Activated naive CD4-positive, alpha-beta T cell treated with anti-CD3 and anti-CD28 coated beads, Interleukin-2, amount 10 ng/mL, durations not matched to agents 7 days and 5 days (primary cell): ENCODE results near the gene SFN.

Experiments used
- CTCF ChIA-PET: fragments of 350-600 bp; sonication (Branson Sonifier 250); formaldehyde crosslinking; loops from one replicate; lab custom pipeline; 2021; ENCODE audit warnings: antibody characterized with exemption; lab: Charles Lee
- DNase-seq: peaks from one replicate; pipeline ENCODE4 v3.0.0-alpha.2; 2020
- H3K27ac Mint-ChIP-seq: one replicate; pipeline ENCODE4 v1.8.0; 2021; ENCODE audit warnings: mild to moderate bottlenecking, moderate library complexity, mixed read lengths
- H3K27me3 Mint-ChIP-seq: one replicate; pipeline ENCODE4 v1.8.0; 2021; ENCODE audit warnings: mild to moderate bottlenecking, mixed read lengths
- H3K36me3 Mint-ChIP-seq: one replicate; pipeline ENCODE4 v1.8.0; 2021; ENCODE audit warnings: mixed read lengths
- H3K4me1 Mint-ChIP-seq: one replicate; pipeline ENCODE4 v1.8.0; 2021; ENCODE audit warnings: mixed read lengths
- H3K4me3 Mint-ChIP-seq: one replicate; pipeline ENCODE4 v1.8.0; 2021; ENCODE audit warnings: mild to moderate bottlenecking, moderate library complexity, mixed read lengths
- H3K9me3 Mint-ChIP-seq: one replicate; pipeline ENCODE4 v1.8.0; 2021; ENCODE audit warnings: mixed read lengths

The SFN gene

GRCh38 chr1:26851106-26851684 is 11.8 kb upstream of the SFN start:
- DNase-seq, result no peak
- Mint-ChIP-seq H3K4me1 (no peaks in the 10 kb centered on the region), H3K36me3 (peaks cover 54% of the 10 kb centered on the region)

DNA sequence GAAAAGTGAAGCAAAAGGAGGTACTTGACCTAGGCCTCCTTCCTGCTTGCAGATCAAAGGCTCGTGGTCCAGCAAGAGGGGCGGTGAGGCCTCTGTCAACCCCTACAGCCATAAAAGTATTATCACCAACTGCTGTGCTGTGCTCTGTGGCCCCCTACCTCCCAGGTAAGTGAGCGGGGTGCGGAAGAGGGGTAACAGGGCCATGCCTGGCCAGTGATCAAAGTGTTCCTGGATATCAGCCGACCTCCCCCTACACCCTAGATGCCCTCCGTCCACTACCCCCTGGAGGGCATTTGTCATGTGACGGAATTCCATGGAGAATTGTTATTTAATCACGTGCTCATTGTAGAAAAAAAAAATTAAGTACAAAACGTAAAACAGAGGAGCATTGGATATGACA is 10.2 kb upstream of the SFN start:
- DNase-seq, result no peak
- Mint-ChIP-seq H3K4me3 (no peak overlapping the region), H3K36me3 (peaks cover 49% of the 10 kb centered on the region), H3K4me1 (no peaks in the 10 kb centered on the region), H3K9me3 (no peaks in the 10 kb centered on the region), H3K27me3 (no peaks in the 10 kb centered on the region), H3K27ac (no peak overlapping the region)
- CTCF ChIA-PET, result interaction anchor here (1.4 kb wide), 1 partner anchor 26 kb away, joined by 4 read pairs; no protein-coding TSS in a partner anchor

More at GRCh38 chr1:26851106-26851684, 11.8 kb upstream of the SFN start:
- CTCF ChIA-PET, result interaction anchor here (1.1 to 2.6 kb wide), 5 partner anchors 9 to 29 kb away, joined by 3 to 11 read pairs (median 5); partner anchors contain the start of gene ZDHHC18
- H3K9me3 Mint-ChIP-seq, result no peaks in the 10 kb centered on the region
- H3K27me3 Mint-ChIP-seq, result no peaks in the 10 kb centered on the region
- no peak overlapping the region for H3K27ac Mint-ChIP-seq
- no peak overlapping the region for H3K4me3 Mint-ChIP-seq

DNA sequence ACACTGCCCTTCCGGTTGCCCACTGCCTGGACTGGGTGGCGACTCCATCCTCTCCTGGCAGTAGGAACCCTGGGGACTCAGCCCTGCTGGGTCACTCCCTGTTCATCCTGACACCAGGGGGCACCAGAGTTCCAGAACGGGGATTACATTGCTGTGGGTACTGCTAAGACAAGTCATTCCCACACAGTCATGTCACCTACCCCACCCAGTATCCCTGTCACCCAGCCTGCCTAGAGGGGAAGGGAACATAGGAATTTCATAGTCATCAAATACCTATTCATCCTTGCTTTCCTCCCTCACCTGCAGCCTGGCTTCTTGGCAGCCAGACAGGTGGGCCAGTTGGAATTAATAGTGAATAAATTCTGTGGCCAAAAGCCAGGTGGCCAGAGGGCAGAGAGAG is 9.8 kb upstream of the SFN start:
- Mint-ChIP-seq H3K27me3 (no peaks in the 10 kb centered on the region), H3K36me3 (peaks cover 46% of the 10 kb centered on the region), H3K27ac (no peak overlapping the region), H3K9me3 (no peaks in the 10 kb centered on the region), H3K4me1 (no peaks in the 10 kb centered on the region), H3K4me3 (no peak overlapping the region)
- peak; percentile 88 for DNase-seq
- CTCF ChIA-PET, result interaction anchor here (0.6 kb wide), 1 partner anchor 36 kb away, joined by 3 read pairs; no protein-coding TSS in a partner anchor

- Mint-ChIP-seq H3K27me3 (no peaks in the 10 kb centered on the region), H3K27ac (no peak overlapping the region), H3K36me3 (peaks cover 42% of the 10 kb centered on the region), H3K4me1 (no peaks in the 10 kb centered on the region), H3K9me3 (no peaks in the 10 kb centered on the region), H3K4me3 (no peak overlapping the region)
- DNase-seq, result no peak
- CTCF ChIA-PET, result interaction anchor here (0.6 kb wide), 1 partner anchor 35 kb away, joined by 3 read pairs; no protein-coding TSS in a partner anchor
Observed at GRCh38 chr1:26853600-26853999, 9.3 kb upstream of the SFN start.

GRCh38 chr1:26854906-26855305 is 8.0 kb upstream of the SFN start:
- H3K4me1 Mint-ChIP-seq, result no peaks in the 10 kb centered on the region
- H3K27ac Mint-ChIP-seq, result no peak overlapping the region
- no peaks in the 10 kb centered on the region for H3K9me3 Mint-ChIP-seq
- no peaks in the 10 kb centered on the region for H3K27me3 Mint-ChIP-seq
- no peak for DNase-seq
- H3K4me3 Mint-ChIP-seq, result no peak overlapping the region
- CTCF ChIA-PET, result interaction anchor here (0.8 to 1.8 kb wide), 6 partner anchors 10 to 45 kb away, joined by 3 to 7 read pairs (median 4); no protein-coding TSS in a partner anchor
- H3K36me3 Mint-ChIP-seq, result peaks cover 36% of the 10 kb centered on the region

DNA sequence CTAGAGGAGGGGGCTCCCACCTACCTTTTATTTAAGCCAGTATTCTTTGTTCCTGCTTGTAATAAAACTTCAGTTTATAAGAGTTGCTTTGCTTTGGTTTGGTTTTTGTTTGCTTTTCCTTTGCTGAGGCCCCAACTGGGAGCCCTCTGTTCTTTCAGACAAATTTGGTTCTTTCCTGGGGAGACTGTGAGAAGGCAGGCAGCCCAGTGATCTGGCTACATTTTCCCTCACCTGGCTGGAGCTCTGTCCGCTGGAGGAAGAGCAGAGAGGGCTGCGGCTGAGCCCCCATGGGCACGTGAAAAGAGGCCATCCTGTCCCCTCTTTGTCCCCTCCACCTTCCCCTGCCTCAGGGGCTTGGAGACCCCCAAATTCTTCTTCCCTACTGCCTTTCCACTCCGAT is 7.3 kb upstream of the SFN start:
- Mint-ChIP-seq H3K4me3 (no peak overlapping the region), H3K4me1 (no peaks in the 10 kb centered on the region), H3K9me3 (no peaks in the 10 kb centered on the region), H3K27me3 (no peaks in the 10 kb centered on the region), H3K36me3 (peaks cover 29% of the 10 kb centered on the region), H3K27ac (no peak overlapping the region)
- CTCF ChIA-PET, result interaction anchor here (0.8 to 1.8 kb wide), 5 partner anchors 10 to 46 kb away, joined by 3 to 7 read pairs (median 5); no protein-coding TSS in a partner anchor
- DNase-seq, result no peak

GRCh38 chr1:26856181-26856580 is 6.8 kb upstream of the SFN start:
- H3K4me3 Mint-ChIP-seq, result no peak overlapping the region
- H3K27me3 Mint-ChIP-seq, result no peaks in the 10 kb centered on the region
- no peak overlapping the region for H3K27ac Mint-ChIP-seq
- no peak for DNase-seq
- peaks cover 2% of the 10 kb centered on the region for H3K4me1 Mint-ChIP-seq
- H3K36me3 Mint-ChIP-seq, result peaks cover 26% of the 10 kb centered on the region
- H3K9me3 Mint-ChIP-seq, result no peaks in the 10 kb centered on the region
- CTCF ChIA-PET, result interaction anchor here (1.3 to 1.8 kb wide), 3 partner anchors 9 to 46 kb away, joined by 3 to 7 read pairs (median 6); no protein-coding TSS in a partner anchor

DNA sequence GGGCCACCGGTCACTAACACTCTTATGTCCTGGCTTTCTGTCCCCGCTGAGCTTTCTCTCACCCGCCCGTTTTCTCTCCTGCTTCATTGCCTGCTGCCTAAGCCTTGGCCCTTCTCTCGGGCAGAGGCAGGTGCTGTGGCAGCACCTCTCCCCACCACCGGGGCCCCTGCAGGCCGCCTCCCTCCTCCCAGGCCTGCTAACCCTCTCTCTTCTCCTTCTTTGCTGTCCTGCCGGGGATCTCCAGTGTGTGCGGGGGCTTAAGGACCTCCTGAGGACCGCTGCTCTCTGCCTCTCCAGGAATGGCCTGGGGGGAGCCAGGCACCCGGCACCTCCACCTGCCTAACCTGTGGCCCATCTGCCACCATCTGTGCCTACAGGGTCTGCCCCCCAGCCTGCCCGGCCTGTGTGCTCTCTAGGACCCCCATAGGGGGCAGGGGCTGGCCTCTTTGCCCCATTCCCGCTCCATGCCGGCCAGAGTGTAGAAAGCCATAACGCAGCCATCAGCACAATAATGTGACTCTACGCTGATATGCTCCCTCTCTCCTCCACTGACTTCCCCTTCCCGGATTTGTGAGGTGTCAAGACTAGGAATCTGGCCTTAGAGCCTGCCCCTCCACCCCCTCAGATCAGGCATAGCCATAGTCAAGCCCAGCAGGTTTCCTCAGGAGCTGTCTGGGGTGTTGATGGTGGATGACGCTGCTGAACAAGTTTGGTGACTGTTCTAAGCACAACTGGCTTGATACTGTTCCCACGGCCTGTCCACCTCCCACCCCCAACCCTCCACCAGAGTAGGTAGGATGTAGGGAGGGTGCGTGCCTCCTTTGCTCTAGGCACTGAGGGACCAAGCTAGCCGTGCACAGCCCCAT is 6.1 kb upstream of the SFN start:
- Mint-ChIP-seq H3K36me3 (peaks cover 23% of the 10 kb centered on the region), H3K27me3 (no peaks in the 10 kb centered on the region), H3K27ac (no peak overlapping the region), H3K4me3 (no peak overlapping the region), H3K4me1 (peaks cover 7% of the 10 kb centered on the region), H3K9me3 (no peaks in the 10 kb centered on the region)
- no peak for DNase-seq
- CTCF ChIA-PET, result interaction anchor here (0.6 to 1.7 kb wide), 3 partner anchors 14 to 319 kb away, joined by 3 to 5 read pairs (median 3); no protein-coding TSS in a partner anchor

GRCh38 chr1:26857473-26858060 is 5.4 kb upstream of the SFN start:
- no peak overlapping the region for H3K27ac Mint-ChIP-seq
- no peak overlapping the region for H3K4me3 Mint-ChIP-seq
- H3K27me3 Mint-ChIP-seq, result no peaks in the 10 kb centered on the region
- H3K4me1 Mint-ChIP-seq, result peaks cover 14% of the 10 kb centered on the region
- H3K9me3 Mint-ChIP-seq, result no peaks in the 10 kb centered on the region
- peaks cover 15% of the 10 kb centered on the region for H3K36me3 Mint-ChIP-seq
- no peak for DNase-seq
- CTCF ChIA-PET, result interaction anchor here (0.6 to 1.7 kb wide), 6 partner anchors 13 to 320 kb away, joined by 3 to 5 read pairs (median 3); no protein-coding TSS in a partner anchor

DNA sequence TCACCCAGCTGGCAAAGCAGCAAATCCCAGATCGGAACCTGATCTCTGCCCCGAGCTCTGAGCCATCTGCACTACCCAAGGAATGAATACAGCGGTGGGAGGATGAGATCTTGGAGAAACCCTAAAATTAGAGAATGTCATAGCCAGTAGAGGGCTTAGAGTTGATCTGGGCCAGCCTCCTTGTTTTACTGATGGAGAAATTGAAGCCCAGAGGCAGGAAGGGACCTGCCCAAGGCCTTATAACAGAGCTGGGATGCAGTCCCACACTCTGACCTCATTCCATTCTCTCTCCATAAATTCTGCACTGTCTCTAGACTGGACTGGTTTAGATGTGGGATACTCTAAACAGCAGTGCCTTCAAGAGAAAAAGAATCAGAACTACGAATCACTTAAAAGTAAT is 4.8 kb upstream of the SFN start:
- H3K27me3 Mint-ChIP-seq, result no peaks in the 10 kb centered on the region
- no peak overlapping the region for H3K4me3 Mint-ChIP-seq
- H3K36me3 Mint-ChIP-seq, result peaks cover 11% of the 10 kb centered on the region
- no peaks in the 10 kb centered on the region for H3K9me3 Mint-ChIP-seq
- CTCF ChIA-PET, result interaction anchor here (0.8 to 1.7 kb wide), 7 partner anchors 10 to 320 kb away, joined by 3 to 7 read pairs (median 4); no protein-coding TSS in a partner anchor
- peaks cover 20% of the 10 kb centered on the region for H3K4me1 Mint-ChIP-seq
- no peak overlapping the region for H3K27ac Mint-ChIP-seq
- no peak for DNase-seq

- Mint-ChIP-seq H3K27me3 (no peaks in the 10 kb centered on the region), H3K9me3 (no peaks in the 10 kb centered on the region), H3K4me1 (peaks cover 28% of the 10 kb centered on the region), H3K27ac (no peak overlapping the region), H3K36me3 (peaks cover 11% of the 10 kb centered on the region), H3K4me3 (no peak overlapping the region)
- no peak for DNase-seq
- CTCF ChIA-PET, result interaction anchor here (1.0 to 1.7 kb wide), 7 partner anchors 11 to 38 kb away, joined by 3 to 7 read pairs (median 5); no protein-coding TSS in a partner anchor
Observed at GRCh38 chr1:26858891-26859640, 3.9 kb upstream of the SFN start.

DNA sequence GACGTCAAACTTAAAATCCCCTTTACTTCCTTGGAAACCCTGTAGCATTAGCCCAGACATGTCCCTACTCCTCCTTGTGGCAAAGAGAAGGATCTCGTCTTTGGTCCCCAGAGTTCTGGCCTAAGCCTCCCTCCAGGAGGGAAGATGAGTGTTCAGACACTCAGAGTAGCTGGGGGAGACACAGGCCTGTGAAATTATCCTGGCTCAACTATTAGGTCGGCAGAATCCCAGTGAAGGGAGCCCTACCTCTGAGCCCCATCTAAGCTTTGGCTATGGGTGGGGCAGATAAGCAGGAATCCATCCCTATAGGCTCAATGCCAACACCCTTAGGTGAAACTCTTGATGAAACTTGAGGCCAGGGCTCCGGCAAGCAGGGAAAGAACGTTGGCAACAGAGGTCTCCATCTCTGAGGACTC is 1.7 kb upstream of the SFN start:
- Mint-ChIP-seq H3K4me1 (peaks cover 42% of the 10 kb centered on the region), H3K4me3 (no peak overlapping the region), H3K27ac (peak overlapping the region; percentile 75), H3K36me3 (peaks cover 4% of the 10 kb centered on the region), H3K9me3 (no peaks in the 10 kb centered on the region), H3K27me3 (no peaks in the 10 kb centered on the region)
- no peak for DNase-seq
- CTCF ChIA-PET, result interaction anchor here (1.5 to 2.0 kb wide), 4 partner anchors 9 to 259 kb away, joined by 3 to 5 read pairs (median 5); no protein-coding TSS in a partner anchor

DNA sequence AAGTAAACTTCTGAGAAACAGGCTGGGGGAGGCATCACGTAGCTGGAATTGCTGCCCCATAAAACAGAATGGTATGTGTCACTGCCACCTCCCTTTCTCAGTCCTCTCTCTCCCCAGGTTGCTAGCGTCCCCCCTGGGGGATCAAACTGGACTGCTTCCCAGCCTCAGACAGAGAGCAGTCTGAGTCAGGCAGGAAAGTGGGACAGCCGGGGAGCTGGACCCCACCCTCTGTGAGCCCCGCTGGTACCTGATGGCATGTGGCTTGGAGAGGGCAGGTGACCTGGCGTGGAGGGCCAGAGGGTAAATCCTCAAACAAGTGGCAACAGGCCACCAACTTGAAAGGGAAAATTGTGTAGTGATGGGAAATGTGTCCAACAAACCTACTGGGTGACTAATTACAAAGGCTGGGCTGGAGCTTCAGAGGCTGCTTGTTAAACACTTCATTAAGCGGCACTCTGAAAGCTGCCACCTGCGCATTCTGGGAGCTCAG is 1.0 kb upstream of the SFN start:
- H3K27me3 Mint-ChIP-seq, result no peaks in the 10 kb centered on the region
- H3K36me3 Mint-ChIP-seq, result peaks cover 3% of the 10 kb centered on the region
- DNase-seq, result no peak
- peaks cover 42% of the 10 kb centered on the region for H3K4me1 Mint-ChIP-seq
- H3K4me3 Mint-ChIP-seq, result no peak overlapping the region
- CTCF ChIA-PET, result interaction anchor here (1.0 to 2.0 kb wide), 5 partner anchors 9 to 260 kb away, joined by 3 to 5 read pairs (median 5); no protein-coding TSS in a partner anchor
- peak overlapping the region; percentile 65 for H3K27ac Mint-ChIP-seq
- H3K9me3 Mint-ChIP-seq, result no peaks in the 10 kb centered on the region
